Breast epithelium (tissue), 3 donors: ENCODE data around the gene AGR3.

Experiments used
- CTCF ChIP-seq, 3 donors: fragments of 450-650 bp; IDR thresholded peaks; one replicate each; pipeline ENCODE4 v1.5.1; 2016 to 2017; ENCODE audit warnings: antibody characterized with exemption in 3 of 3, mild to moderate bottlenecking in 3 of 3, moderate library complexity in 3 of 3
- POLR2A ChIP-seq: fragments of 450-650 bp; IDR thresholded peaks from one replicate; pipeline ENCODE4 v1.6.1; 2016; ENCODE audit warnings: antibody characterized with exemption, mild to moderate bottlenecking, moderate library complexity
- POLR2AphosphoS5 ChIP-seq, 3 donors: sonication (generic); formaldehyde crosslinking; IDR thresholded peaks; one replicate each; pipeline ENCODE4 v1.6.1; 2017; ENCODE audit warnings: antibody characterized with exemption in 3 of 3

GRCh38 chr7:16919440-16919839 is 37.7 kb upstream of the AGR3 start:
- TF ChIP-seq CTCF (IDR thresholded peaks at IDR 0.05): no peak
- TF ChIP-seq POLR2A: no peak
- no peak for TF ChIP-seq POLR2AphosphoS5 (IDR thresholded peaks at IDR 0.05)
